Neuronal stem cell (in vitro differentiated cells): Measurements from ENCODE around the gene STRBP.

Experiments used
- DNase-seq: peaks from one replicate; pipeline ENCODE4 v3.0.0-alpha.2; 2013; ENCODE audit warnings: low spot score
- H2AFZ ChIP-seq: one replicate; pipeline ENCODE4 v1.6.1; 2013; ENCODE audit warnings: mild to moderate bottlenecking, low read length, inconsistent platforms
- H2AK5ac ChIP-seq: 2 replicates; pipeline ENCODE4 v1.6.1; 2013; ENCODE audit warnings: low read depth, mild to moderate bottlenecking, inconsistent platforms, low read length, moderate library complexity, mixed read lengths
- H2BK120ac ChIP-seq: 2 replicates; pipeline ENCODE4 v1.6.1; 2013; ENCODE audit warnings: low read depth, mild to moderate bottlenecking, inconsistent platforms, low read length, moderate library complexity, mixed read lengths
- H2BK12ac ChIP-seq: one replicate; pipeline ENCODE4 v1.6.1; 2013; ENCODE audit warnings: low read length, inconsistent platforms
- H2BK15ac ChIP-seq: 2 replicates; pipeline ENCODE4 v1.6.1; 2013; ENCODE audit warnings: mild to moderate bottlenecking, low read length, inconsistent platforms, mixed read lengths
- H2BK5ac ChIP-seq: one replicate; pipeline ENCODE4 v1.6.1; 2013; ENCODE audit warnings: inconsistent platforms, mild to moderate bottlenecking, low read length, moderate library complexity
- H3K14ac ChIP-seq: one replicate; pipeline ENCODE4 v1.6.1; 2013; ENCODE audit warnings: low read length, inconsistent platforms
- H3K18ac ChIP-seq: 2 replicates; pipeline ENCODE4 v1.6.1; 2013; ENCODE audit warnings: low read length, inconsistent platforms
- H3K23ac ChIP-seq: 2 replicates; pipeline ENCODE4 v1.6.1; 2013; ENCODE audit warnings: low read depth, mild to moderate bottlenecking, mixed read lengths, low read length, inconsistent platforms; ENCODE audit not compliant: poor library complexity
- H3K27ac ChIP-seq: replicated peaks from 3 replicates; pipeline ENCODE4 v1.5.1; 2013; ENCODE audit warnings: low read length, inconsistent platforms
- H3K27me3 ChIP-seq, 3 experiments: 2 replicates each; pipeline ENCODE4 v1.6.1; 2013; ENCODE audit warnings: low read length in 3 of 3, mild to moderate bottlenecking in 2 of 3, inconsistent platforms in 1 of 3, low read depth in 1 of 3, mixed read lengths in 1 of 3, moderate library complexity in 1 of 3; ENCODE audit not compliant: control insufficient read depth in 3 of 3, insufficient read depth in 3 of 3
- H3K36me3 ChIP-seq, 2 donors: replicated peaks in 1 of 2; 2 replicates each; pipeline ENCODE4 v1.6.1; 2013; ENCODE audit warnings: low read length in 2 of 2; ENCODE audit not compliant: control insufficient read depth in 2 of 2, insufficient read depth in 2 of 2
- H3K4ac ChIP-seq: 2 replicates; pipeline ENCODE4 v1.6.1; 2013; ENCODE audit warnings: inconsistent platforms, mild to moderate bottlenecking, low read length, moderate library complexity
- H3K4me1 ChIP-seq, 2 donors: 1 replicate in 1 of 2; 2 replicates in 1 of 2; pipeline ENCODE4 v1.6.1; 2013; ENCODE audit warnings: low read length in 2 of 2, low read depth in 1 of 2; ENCODE audit not compliant: control insufficient read depth in 2 of 2, insufficient read depth in 1 of 2
- H3K4me2 ChIP-seq: one replicate; pipeline ENCODE4 v1.6.1; 2013; ENCODE audit warnings: mild to moderate bottlenecking, low read length, inconsistent platforms; ENCODE audit not compliant: insufficient read depth, poor library complexity, severe bottlenecking
- H3K4me3 ChIP-seq, 2 donors: 2 replicates each; pipeline ENCODE4 v1.5.1; 2013; ENCODE audit warnings: low read length in 2 of 2, mild to moderate bottlenecking in 2 of 2, inconsistent platforms in 1 of 2, moderate library complexity in 1 of 2
- H3K79me1 ChIP-seq: one replicate; pipeline ENCODE4 v1.6.1; 2013; ENCODE audit warnings: low read depth, mild to moderate bottlenecking, inconsistent platforms, low read length, moderate library complexity
- H3K9ac ChIP-seq: one replicate; pipeline ENCODE4 v1.6.1; 2013; ENCODE audit warnings: mild to moderate bottlenecking, low read depth, low read length, inconsistent platforms; ENCODE audit not compliant: poor library complexity
- H3K9me3 ChIP-seq, 2 donors: replicated peaks in 1 of 2; 2 replicates each; pipeline versions ENCODE3 to v1.6.1; 2013; ENCODE audit warnings: low read length in 2 of 2, mild to moderate bottlenecking in 2 of 2, inconsistent platforms in 1 of 2, low read depth in 1 of 2, mixed read lengths in 1 of 2, moderate library complexity in 1 of 2; ENCODE audit not compliant: control insufficient read depth in 2 of 2, insufficient read depth in 1 of 2
- H4K8ac ChIP-seq: one replicate; pipeline ENCODE4 v1.6.1; 2013; ENCODE audit warnings: low read depth, mild to moderate bottlenecking, inconsistent platforms, low read length, moderate library complexity
- H4K91ac ChIP-seq: one replicate; pipeline ENCODE4 v1.6.1; 2013; ENCODE audit warnings: low read length, low read depth, mild to moderate bottlenecking, inconsistent platforms; ENCODE audit not compliant: poor library complexity
- WGBS, 2 donors: extraction: QIAGEN DNeasy Blood & Tissue Kit; methylation state at CpG; one replicate each; pipeline ENCODE4 v1.1.7; 2013; ENCODE audit warnings: missing lambda C conversion rate in 2 of 2, mixed read lengths in 1 of 2; ENCODE audit not compliant: insufficient read length in 2 of 2, insufficient replicate concordance in 1 of 2; ENCODE audit errors: extremely low coverage in 2 of 2; 5-methylcytosine and 5-hydroxymethylcytosine counted together

Gene STRBP

DNA sequence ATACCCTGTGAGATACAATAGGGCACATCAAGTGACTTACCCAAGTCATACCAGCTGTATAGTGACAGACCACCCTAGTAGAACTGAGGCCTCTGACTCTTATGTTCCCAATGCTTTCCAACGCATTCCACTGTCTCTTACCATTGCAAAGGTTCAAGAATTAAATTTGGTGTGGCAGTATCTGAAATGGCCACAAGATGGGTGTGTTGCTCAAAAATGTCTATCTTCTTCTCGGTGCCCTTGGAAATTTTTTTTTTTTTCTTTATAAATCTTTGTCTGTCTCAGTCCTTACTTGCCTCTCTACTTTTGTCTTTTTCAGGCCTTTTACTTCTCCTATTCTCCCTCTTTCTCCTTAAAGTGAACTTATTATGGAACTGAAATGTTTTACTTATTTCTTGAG, 186.6 kb downstream of the STRBP start:
- no peak overlapping the region for H2BK120ac ChIP-seq
- WGBS, 2 donors: no CpG with 5 or more reads among the region's 2 CpGs
- H2AK5ac ChIP-seq: no peak overlapping the region

DNA sequence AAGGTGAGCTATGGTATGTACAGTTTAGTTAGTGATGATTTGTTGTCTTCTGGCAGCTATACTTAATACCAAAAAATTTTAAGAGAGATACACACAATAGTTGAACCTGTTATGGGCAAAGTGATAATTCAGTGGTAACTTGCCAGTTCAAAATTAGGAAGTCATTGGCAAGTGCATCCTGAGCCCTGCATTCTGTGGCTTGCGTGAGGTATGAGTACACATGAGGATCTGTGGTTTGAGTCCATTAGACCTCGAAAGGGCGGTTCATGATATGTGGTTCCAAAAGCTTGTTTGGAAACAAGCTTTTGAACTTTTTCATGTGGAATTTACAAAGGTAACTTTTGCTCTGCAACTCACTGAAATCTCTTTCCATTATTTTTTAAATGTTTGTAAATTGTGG, 187.9 kb downstream of the STRBP start:
- Histone ChIP-seq H3K36me3 (peaks cover 14 to 97% of the 10 kb centered on the region in 2 donors), H2BK12ac (no peak overlapping the region)
- WGBS, 2 donors: no CpG with 5 or more reads among the region's 3 CpGs

More for the DNA sequence above, 186.6 kb downstream of the STRBP start:
- H3K4ac ChIP-seq: no peak overlapping the region
- no peak overlapping the region for H3K23ac ChIP-seq
- H3K9ac ChIP-seq: no peak overlapping the region
- no peak overlapping the region for H2BK15ac ChIP-seq
- no peak overlapping the region for H2BK12ac ChIP-seq
- peaks cover 0 to 2% of the 10 kb centered on the region in 2 donors for H3K4me1 ChIP-seq
- no peak overlapping the region for H3K4me2 ChIP-seq
- no peak overlapping the region for H4K91ac ChIP-seq
- no peak overlapping the region for H4K8ac ChIP-seq
- no peaks in the 10 kb centered on the region for H3K27me3 ChIP-seq
- H3K14ac ChIP-seq: no peak overlapping the region
- no peak overlapping the region for H3K27ac ChIP-seq
- H3K18ac ChIP-seq: no peak overlapping the region
- H3K9me3 ChIP-seq: no peaks in the 10 kb centered on the region
- peak; percentile 42 for DNase-seq
- H3K79me1 ChIP-seq: no peaks in the 10 kb centered on the region
- H2AFZ ChIP-seq: no peak overlapping the region
- H3K36me3 ChIP-seq: peaks cover 13 to 98% of the 10 kb centered on the region in 2 donors
- H3K4me3 ChIP-seq: no peak overlapping the region
- no peak overlapping the region for H2BK5ac ChIP-seq

DNA sequence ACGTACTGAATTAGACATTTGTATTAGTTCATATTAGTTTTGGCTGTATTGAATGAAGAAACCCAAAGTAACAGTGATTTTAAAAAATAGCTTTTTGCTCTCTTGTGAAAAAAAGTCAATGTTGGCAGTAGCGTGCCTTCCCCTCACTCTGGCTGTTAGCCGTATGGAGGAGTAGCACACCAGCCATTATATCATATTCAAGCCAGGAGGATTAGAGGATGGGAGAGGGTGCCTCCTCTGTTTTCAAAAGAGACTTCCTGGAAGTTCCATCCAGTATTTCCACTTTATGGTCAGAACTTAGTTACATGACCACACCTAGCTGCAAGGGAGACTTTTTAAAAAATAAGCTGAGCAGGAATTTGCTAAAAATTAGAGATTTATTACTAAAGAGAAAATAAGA, 193.8 kb downstream of the STRBP start:
- Histone ChIP-seq H2BK120ac (no peak overlapping the region), H2BK12ac (no peak overlapping the region), H3K4ac (no peak overlapping the region), H3K79me1 (no peaks in the 10 kb centered on the region), H3K36me3 (peaks cover 11 to 97% of the 10 kb centered on the region in 2 donors), H3K27ac (no peak overlapping the region), H3K9ac (no peak overlapping the region), H4K91ac (no peak overlapping the region), H3K4me1 (no peaks in the 10 kb centered on the region), H3K9me3 (no peaks in the 10 kb centered on the region), H2BK5ac (no peak overlapping the region), H3K23ac (no peak overlapping the region), H3K14ac (no peak overlapping the region), H3K27me3 (no peaks in the 10 kb centered on the region), H4K8ac (no peak overlapping the region), H2AK5ac (no peak overlapping the region), H3K4me3 (no peak overlapping the region), H2AFZ (no peak overlapping the region), H2BK15ac (no peak overlapping the region), H3K4me2 (no peak overlapping the region), H3K18ac (no peak overlapping the region)
- WGBS, 2 donors: no CpG with 5 or more reads among the region's 3 CpGs
- DNase-seq: no peak

More for the DNA sequence above, 187.9 kb downstream of the STRBP start:
- Histone ChIP-seq H2AK5ac (no peak overlapping the region), H3K9me3 (no peaks in the 10 kb centered on the region), H2BK15ac (no peak overlapping the region), H4K91ac (no peak overlapping the region), H3K4me3 (no peak overlapping the region), H4K8ac (no peak overlapping the region), H2BK5ac (no peak overlapping the region), H3K4me2 (no peak overlapping the region), H2BK120ac (no peak overlapping the region), H3K27ac (no peak overlapping the region), H3K27me3 (no peaks in the 10 kb centered on the region), H3K23ac (no peak overlapping the region), H3K18ac (no peak overlapping the region), H3K4me1 (peaks cover 0 to 2% of the 10 kb centered on the region in 2 donors), H3K14ac (no peak overlapping the region), H3K9ac (no peak overlapping the region), H2AFZ (no peak overlapping the region), H3K4ac (no peak overlapping the region), H3K79me1 (no peaks in the 10 kb centered on the region)
- no peak for DNase-seq

DNA sequence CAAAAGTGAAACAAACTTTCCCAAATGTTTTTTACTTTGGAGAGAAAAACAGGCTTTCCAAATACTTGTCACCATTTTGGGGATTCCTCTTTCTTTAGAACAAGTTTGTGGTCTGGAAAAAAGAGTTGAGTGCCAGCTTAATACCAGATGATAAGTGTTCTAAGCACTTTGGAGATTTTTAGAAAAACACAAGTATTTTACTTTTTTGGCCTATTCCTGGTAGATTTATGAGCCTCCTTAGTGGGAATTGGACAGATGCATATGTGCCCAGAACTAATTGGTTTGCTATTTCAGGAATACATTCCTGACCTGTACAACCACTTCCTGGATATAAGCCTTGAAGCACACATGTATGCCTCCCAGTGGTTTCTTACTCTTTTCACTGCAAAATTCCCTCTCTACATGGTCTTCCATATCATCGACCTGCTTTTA, 194.4 kb downstream of the STRBP start:
- Histone ChIP-seq H4K91ac (no peak overlapping the region), H2BK15ac (no peak overlapping the region), H2AFZ (no peak overlapping the region), H2AK5ac (no peak overlapping the region), H2BK12ac (no peak overlapping the region), H4K8ac (no peak overlapping the region), H2BK120ac (no peak overlapping the region), H3K14ac (no peak overlapping the region), H3K4me3 (no peak overlapping the region), H3K4me2 (no peak overlapping the region), H3K4me1 (no peaks in the 10 kb centered on the region), H3K79me1 (no peaks in the 10 kb centered on the region), H3K27ac (no peak overlapping the region), H2BK5ac (no peak overlapping the region), H3K36me3 (peaks cover 10 to 97% of the 10 kb centered on the region in 2 donors), H3K4ac (no peak overlapping the region), H3K9me3 (no peaks in the 10 kb centered on the region), H3K23ac (no peak overlapping the region), H3K9ac (no peak overlapping the region), H3K27me3 (no peaks in the 10 kb centered on the region), H3K18ac (no peak overlapping the region)
- WGBS, 2 donors: no CpG with 5 or more reads among the region's 1 CpG
- no peak for DNase-seq
